ENCODE results near the gene SGK1.

DNA sequence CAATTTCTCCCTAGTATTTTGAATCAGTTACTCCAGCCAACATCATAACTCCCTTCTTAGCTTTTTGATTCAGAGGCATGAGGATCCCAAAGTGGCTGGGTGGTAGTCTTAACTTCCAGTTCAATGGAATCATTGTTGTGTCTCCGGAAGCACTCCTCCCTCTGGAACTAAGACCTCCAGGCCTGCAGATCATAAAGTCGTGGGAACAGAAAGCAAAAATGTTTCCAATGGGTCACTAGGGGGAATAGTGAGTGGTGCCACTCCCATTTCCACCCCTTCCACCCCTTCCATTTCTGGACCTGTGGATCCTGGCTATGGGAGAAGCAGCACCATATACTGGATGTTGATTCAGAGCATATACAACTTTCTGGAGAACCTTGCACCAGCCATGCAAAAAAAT lies 130.8 kb downstream of the SGK1 start:
- TF ChIP-seq GATA2 (IDR thresholded peaks at IDR 0.05; ENCODE audit: low read depth, low read length) (no peak), GATA3 (IDR thresholded peaks at IDR 0.05; ENCODE audit: low read depth, low read length) (no peak)

All from SH-SY5Y (cell line).